Tibial artery (tissue), 4 donors: ENCODE data around the gene TNFSF12.

Experiments
- DNase-seq, 2 donors: peaks; one replicate each; pipeline ENCODE4 v3.0.0-alpha.2; 2019
- H3K27ac ChIP-seq, 2 donors: fragments of 200-600 bp; sonication (generic) in 1 of 2; 1 replicate in 1 of 2; 2 replicates in 1 of 2; pipeline ENCODE4 v1.5.1; 2018 to 2019; ENCODE audit warnings: mild to moderate bottlenecking in 1 of 2
- H3K27me3 ChIP-seq, 2 donors: fragments of 200-600 bp; sonication (generic) in 1 of 2; one replicate each; pipeline versions ENCODE4 v1.5.1 to v1.6.0; 2016 to 2019
- H3K36me3 ChIP-seq, 3 donors: fragments of 200-600 bp; sonication (generic) in 2 of 3; one replicate each; pipeline ENCODE4 v1.5.1; 2016 to 2019; ENCODE audit warnings: mild to moderate bottlenecking in 2 of 3
- H3K4me1 ChIP-seq, 4 donors: fragments of 200-600 bp; sonication (generic) in 2 of 4; 1 replicate in 3 of 4; 2 replicates in 1 of 4; pipeline ENCODE4 v1.5.1; 2016 to 2019
- H3K4me3 ChIP-seq, 2 donors: fragments of 200-600 bp; sonication (generic) in 1 of 2; 1 replicate in 1 of 2; 2 replicates in 1 of 2; pipeline ENCODE4 v1.5.1; 2018 to 2019; ENCODE audit warnings: mild to moderate bottlenecking in 2 of 2
- H3K9me3 ChIP-seq, 3 donors: fragments of 200-600 bp; sonication (generic) in 1 of 3; one replicate each; pipeline ENCODE4 v1.5.1; 2016 to 2019
- intact Hi-C: fragments of 100-400 bp; cut with DNase I; formaldehyde crosslinking; loops from one replicate; pipeline ENCODE4 v1.15.0; 2023; ENCODE audit warnings: low total_unique reads
- TF ChIP-seq, protein P1 (sequence below), 2 experiments: fragments of 200-600 bp in 1 of 2; fragments of 450-650 bp in 1 of 2; IDR thresholded peaks; one replicate each; pipeline ENCODE4 v1.5.1; 2017 to 2019; ENCODE audit warnings: antibody characterized with exemption in 2 of 2, mild to moderate bottlenecking in 1 of 2, moderate library complexity in 1 of 2

TNFSF12 gene

GRCh38 chr17:7572588-7573323, 23.9 kb downstream of the TNFSF12 start:
- Histone ChIP-seq H3K9me3 (no peaks in the 10 kb centered on the region), H3K4me3 (peak overlapping the region; percentile 85 to 100), H3K36me3 (peaks cover 45 to 82% (median 54%) of the 10 kb centered on the region in 3 donors), H3K27ac (peak overlapping the region; percentile 98 to 100), H3K27me3 (no peaks in the 10 kb centered on the region), H3K4me1 (peaks cover 0 to 30% (median 23%) of the 10 kb centered on the region in 4 donors)
- peak; percentile 100 for DNase-seq
- TF ChIP-seq, protein P1, sequence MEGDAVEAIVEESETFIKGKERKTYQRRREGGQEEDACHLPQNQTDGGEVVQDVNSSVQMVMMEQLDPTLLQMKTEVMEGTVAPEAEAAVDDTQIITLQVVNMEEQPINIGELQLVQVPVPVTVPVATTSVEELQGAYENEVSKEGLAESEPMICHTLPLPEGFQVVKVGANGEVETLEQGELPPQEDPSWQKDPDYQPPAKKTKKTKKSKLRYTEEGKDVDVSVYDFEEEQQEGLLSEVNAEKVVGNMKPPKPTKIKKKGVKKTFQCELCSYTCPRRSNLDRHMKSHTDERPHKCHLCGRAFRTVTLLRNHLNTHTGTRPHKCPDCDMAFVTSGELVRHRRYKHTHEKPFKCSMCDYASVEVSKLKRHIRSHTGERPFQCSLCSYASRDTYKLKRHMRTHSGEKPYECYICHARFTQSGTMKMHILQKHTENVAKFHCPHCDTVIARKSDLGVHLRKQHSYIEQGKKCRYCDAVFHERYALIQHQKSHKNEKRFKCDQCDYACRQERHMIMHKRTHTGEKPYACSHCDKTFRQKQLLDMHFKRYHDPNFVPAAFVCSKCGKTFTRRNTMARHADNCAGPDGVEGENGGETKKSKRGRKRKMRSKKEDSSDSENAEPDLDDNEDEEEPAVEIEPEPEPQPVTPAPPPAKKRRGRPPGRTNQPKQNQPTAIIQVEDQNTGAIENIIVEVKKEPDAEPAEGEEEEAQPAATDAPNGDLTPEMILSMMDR (IDR thresholded peaks at IDR 0.05) = no peak
- intact Hi-C loops = no loop called here

DNA sequence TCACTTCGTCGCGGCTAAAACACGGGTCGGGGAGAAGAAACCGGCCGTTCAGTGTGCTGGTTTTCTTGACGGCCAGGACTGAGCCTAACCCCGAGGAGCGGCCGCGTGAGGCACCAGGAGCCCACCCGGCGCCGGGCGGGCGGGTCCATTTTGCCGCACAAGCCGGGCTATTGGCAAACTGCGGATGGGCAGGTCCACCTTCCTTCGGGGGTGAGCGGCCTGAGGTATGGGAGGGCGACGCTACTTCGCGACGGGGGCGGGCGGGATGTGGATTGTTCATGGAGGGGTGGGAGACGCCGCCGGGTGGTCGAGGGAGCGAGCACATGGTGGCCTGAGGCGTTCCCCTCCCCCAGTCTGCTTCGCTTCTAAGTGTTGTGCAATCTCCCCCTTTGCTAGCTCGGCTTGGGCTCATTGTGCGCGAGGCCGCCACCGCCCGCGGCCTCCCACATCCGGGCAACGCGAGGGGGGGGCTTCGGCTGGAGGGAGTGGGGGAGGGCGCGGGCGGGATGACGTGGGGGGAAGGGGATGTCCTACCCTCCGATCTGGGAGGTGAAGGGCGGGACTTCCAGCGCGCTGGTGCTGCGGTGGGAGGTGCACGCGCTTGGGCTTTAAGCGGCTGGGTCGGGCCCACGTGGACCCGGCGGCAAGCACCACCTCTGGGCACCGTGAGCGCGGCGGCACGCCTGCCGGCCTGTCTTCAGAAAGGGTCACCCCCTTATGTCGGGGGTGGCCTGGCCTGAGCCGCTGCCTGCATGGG, 24.6 kb downstream of the TNFSF12 start:
- H3K4me1 ChIP-seq = peaks cover 0 to 31% (median 23%) of the 10 kb centered on the region in 4 donors
- H3K36me3 ChIP-seq = peaks cover 52 to 85% (median 57%) of the 10 kb centered on the region in 3 donors
- peak overlapping the region; percentile 85 to 100 for H3K4me3 ChIP-seq
- intact Hi-C loops = no loop called here
- no peaks in the 10 kb centered on the region for H3K27me3 ChIP-seq
- H3K27ac ChIP-seq = peak overlapping the region; percentile 98 to 100
- TF ChIP-seq, protein P1 (IDR thresholded peaks at IDR 0.05) = no peak
- no peaks in the 10 kb centered on the region for H3K9me3 ChIP-seq
- peak; percentile 89 to 96 for DNase-seq

- intact Hi-C loops = no loop called here
- no peaks in the 10 kb centered on the region for H3K9me3 ChIP-seq
- H3K4me3 ChIP-seq = peak overlapping the region; percentile 85 to 100
- H3K27ac ChIP-seq = peak overlapping the region; percentile 98 to 100
- peaks cover 0 to 40% (median 29%) of the 10 kb centered on the region in 4 donors for H3K4me1 ChIP-seq
- TF ChIP-seq, protein P1 (IDR thresholded peaks at IDR 0.05) = no peak
- no peaks in the 10 kb centered on the region for H3K27me3 ChIP-seq
- peaks cover 56 to 86% (median 59%) of the 10 kb centered on the region in 3 donors for H3K36me3 ChIP-seq
- DNase-seq = no peak
Measured at GRCh38 chr17:7574176-7574953, 25.5 kb downstream of the TNFSF12 start.

GRCh38 chr17:7575481-7575883, 26.6 kb downstream of the TNFSF12 start:
- DNase-seq = no peak
- peak overlapping the region; percentile 98 to 100 for H3K27ac ChIP-seq
- peaks cover 0 to 50% (median 39%) of the 10 kb centered on the region in 4 donors for H3K4me1 ChIP-seq
- intact Hi-C loops = no loop called here
- H3K4me3 ChIP-seq = peak overlapping the region in 1 of 2 donors; percentile 100
- no peaks in the 10 kb centered on the region for H3K9me3 ChIP-seq
- H3K36me3 ChIP-seq = peaks cover 50 to 75% (median 54%) of the 10 kb centered on the region in 3 donors
- H3K27me3 ChIP-seq = no peaks in the 10 kb centered on the region
- TF ChIP-seq, protein P1 (IDR thresholded peaks at IDR 0.05) = no peak

DNA sequence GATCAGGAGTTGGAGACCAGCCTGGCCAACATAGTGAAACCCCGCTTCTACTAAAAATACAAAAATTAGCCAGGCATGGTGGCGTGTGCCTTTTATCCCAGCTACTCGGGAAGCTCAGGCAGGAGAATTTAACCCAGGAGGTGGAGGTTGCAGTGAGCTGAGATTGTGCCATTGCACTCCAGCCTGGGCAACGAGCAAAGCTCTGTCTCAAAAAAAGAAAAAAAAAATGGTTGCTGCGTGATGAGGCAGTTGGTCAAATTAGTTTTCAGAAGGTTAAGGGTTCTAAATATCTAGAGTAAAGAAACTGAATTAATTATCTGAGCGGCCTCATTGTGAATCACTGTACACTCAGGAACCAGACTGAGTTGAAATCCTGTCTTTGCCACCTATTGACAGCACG, 27.1 kb downstream of the TNFSF12 start:
- H3K4me1 ChIP-seq = peaks cover 0 to 55% (median 43%) of the 10 kb centered on the region in 4 donors
- TF ChIP-seq, protein P1 (IDR thresholded peaks at IDR 0.05) = no peak
- H3K9me3 ChIP-seq = no peaks in the 10 kb centered on the region
- intact Hi-C loops = no loop called here
- no peak overlapping the region for H3K27ac ChIP-seq
- H3K4me3 ChIP-seq = no peak overlapping the region
- no peaks in the 10 kb centered on the region for H3K27me3 ChIP-seq
- H3K36me3 ChIP-seq = peaks cover 46 to 70% (median 54%) of the 10 kb centered on the region in 3 donors
- DNase-seq = no peak
